HCT116 (cell line): Measurements from ENCODE around the gene CCDC74A.
"Not testable (repeated sequence)": the region's sequence is repeated elsewhere in the genome, so short reads cannot be mapped to it uniquely, and the experiment has no call there.

Experiments used
- CBX3 ChIP-seq: IDR thresholded peaks from 2 replicates; pipeline ENCODE4 v1.6.1; 2012; ENCODE audit warnings: low read depth
- CTCF ChIP-seq, 3 experiments: fragments of 200-600 bp in 1 of 3; sonication (generic) in 1 of 3; IDR thresholded peaks in 2 of 3; conservative IDR thresholded peaks in 1 of 3; 2 replicates each; pipeline ENCODE4 v1.5.1; 2012 to 2017; ENCODE audit warnings: low read depth in 2 of 3, low read length in 2 of 3, antibody characterized with exemption in 1 of 3, borderline replicate concordance in 1 of 3, control low read depth in 1 of 3, mild to moderate bottlenecking in 1 of 3, mixed read lengths in 1 of 3, mixed run types in 1 of 3, moderate library complexity in 1 of 3; ENCODE audit not compliant: insufficient read depth in 1 of 3
- MAX ChIP-seq: IDR thresholded peaks from 2 replicates; pipeline ENCODE4 v1.6.1; 2012
- REST ChIP-seq: IDR thresholded peaks from 2 replicates; pipeline ENCODE4 v1.6.1; 2012; ENCODE audit warnings: low read depth

- not testable (repeated sequence) for TF ChIP-seq CBX3; CTCF (IDR thresholded peaks at IDR 0.05 in 2 of 3, conservative IDR thresholded peaks at IDR 0.05 in 1 of 3; ENCODE audit: borderline replicate concordance in 1 of 3, insufficient read depth in 1 of 3, low read depth in 2 of 3, low read length in 2 of 3); REST; MAX
These were observed 4.0 kb downstream of the CCDC74A start for GRCh38 chr2:131531547-131532185.
